H54 (cell line): ENCODE results near the gene EIF1AD.
"Not testable (repeated sequence)": the region's sequence is repeated elsewhere in the genome, so short reads cannot be mapped to it uniquely, and the experiment has no call there.

Experiments used
- DNase-seq: peaks from one replicate; pipeline ENCODE4 v3.0.0; 2011; ENCODE audit warnings: low spot score, mixed read lengths; ENCODE audit not compliant: insufficient read length
- FAIRE-seq: peaks from 3 replicates; lab custom pipeline; 2011; peaks lifted over from hg19 to GRCh38; lab: Jason Lieb, UNC
- POLR2A ChIP-seq: IDR thresholded peaks from 2 replicates; pipeline ENCODE4 v1.6.1; 2011; ENCODE audit warnings: low read depth, mild to moderate bottlenecking, low read length

Gene EIF1AD

DNA sequence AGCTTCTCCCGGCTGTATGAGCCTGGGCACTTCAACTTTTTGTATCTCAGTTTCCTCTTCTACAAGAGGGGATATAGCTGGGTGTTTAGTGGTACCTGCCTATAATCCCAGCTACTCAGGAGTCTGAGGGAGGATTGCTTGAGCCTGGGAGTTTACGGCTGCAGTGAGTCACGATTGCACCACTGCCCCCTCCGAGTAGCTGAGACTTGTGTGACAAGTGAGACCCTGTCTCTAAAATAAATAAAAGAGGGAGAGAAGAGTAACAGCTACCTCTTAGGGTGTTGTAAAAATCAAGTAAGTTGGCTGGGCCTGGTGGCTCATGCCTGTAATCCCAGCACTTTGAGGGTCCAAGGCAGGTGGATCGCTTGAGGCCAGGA, 34.4 kb upstream of the EIF1AD start:
- TF ChIP-seq POLR2A: no peak
- FAIRE-seq (no peak), DNase-seq (no peak)

DNA sequence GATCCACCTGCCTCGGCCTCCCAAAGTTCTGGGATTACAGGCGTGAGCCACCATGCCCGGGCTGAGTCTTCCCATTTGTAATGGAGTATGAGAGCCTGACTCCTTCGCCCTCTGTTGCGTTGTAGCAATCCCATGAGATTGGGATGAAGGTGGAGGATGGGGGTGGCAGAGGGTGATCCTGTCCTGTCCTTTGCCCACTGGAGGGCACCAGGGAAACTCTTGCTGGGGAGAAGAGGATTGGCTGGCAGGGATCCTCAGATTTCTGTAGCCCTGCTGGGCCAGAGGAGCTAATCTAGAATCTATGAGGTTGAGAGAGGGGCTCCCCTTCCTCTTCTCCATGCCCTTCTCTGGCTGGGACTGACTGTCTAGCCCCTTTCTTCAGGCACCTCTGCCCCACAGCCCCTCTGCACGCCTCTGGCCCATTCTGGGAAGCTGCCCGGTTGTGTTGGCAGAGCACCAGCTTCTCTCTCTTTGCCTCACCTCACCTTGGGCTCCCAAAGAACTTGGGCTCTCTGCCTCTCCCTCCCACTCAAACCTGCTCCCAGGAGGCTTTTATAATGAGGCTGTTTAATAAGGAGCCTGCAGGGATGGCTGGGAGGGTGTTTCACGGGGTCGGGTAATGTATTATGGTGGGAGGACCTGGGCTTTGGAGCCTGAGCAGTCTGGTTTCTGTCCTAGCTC, 33.8 kb upstream of the EIF1AD start:
- no peak for FAIRE-seq
- DNase-seq: no peak
- TF ChIP-seq POLR2A: no peak

DNA sequence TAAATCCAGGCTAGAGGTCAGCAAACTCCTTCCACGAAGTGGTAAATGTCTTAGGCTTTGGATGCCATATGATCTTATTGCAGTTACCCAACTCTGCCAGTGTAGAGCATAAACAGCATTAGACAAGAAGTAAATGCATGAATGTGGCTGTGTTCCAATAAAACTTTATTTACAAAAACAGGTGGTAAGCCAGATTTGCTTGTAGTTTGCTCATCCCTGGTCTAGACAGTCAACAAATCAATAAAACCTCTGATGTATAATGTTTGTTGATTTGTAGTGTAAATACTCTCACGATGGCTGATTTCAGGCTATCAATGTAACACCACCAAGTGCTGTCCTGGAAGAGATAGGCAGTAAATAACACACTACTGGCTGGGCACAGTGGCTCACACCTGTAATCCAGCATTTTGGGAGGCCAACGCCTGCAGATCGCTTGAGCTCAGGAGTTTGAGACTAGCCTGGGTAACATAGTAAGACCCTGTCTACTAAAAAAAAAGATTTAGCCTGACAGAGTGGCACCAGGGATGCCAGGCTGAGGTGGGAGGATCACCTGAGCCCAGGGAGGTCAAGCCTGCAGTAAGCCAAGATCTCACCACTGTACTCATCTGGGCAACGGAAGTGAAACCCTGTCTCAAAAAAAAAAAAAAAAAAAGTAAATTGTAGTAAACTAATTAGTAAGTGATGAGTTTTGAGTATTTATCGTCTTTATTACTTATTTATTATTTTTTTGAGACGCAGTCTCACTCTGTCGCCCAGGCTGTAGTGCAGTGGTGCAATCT, 31.2 kb upstream of the EIF1AD start:
- DNase-seq (no peak), FAIRE-seq (no peak)
- no peak for TF ChIP-seq POLR2A

DNA sequence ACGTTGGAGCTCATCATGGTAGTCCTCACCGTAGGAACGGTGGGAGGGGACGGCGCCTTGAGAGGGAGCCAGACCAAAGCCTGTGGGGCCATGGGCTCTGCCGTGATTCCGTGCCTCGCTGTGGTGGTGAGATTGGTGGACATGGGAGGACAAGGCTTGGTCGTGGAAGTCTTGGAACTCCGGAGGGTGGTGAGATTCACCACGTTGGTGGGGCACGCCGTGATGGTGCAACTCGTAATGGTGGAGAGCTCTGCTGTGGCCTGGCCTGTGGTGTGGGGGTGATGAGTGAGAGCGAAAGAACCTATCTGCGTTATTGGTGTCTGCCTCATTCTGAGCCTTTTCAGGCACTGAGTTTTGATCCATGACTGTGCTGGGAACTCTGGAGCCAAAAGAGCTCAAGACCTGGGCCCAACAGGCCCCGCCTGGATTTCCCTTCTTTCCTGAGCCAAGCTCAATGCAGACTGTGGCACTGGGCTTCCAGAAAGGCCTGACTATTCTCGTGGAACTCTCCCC, 24.1 kb upstream of the EIF1AD start, which contains the start of gene CATSPER1:
TSS of gene CATSPER1 (minus strand) at position 463 of the 513 bp plus-strand sequence. CDS start at position 363, 100 bp downstream.
- no peak for TF ChIP-seq POLR2A
- DNase-seq (no peak), FAIRE-seq (no peak)

DNA sequence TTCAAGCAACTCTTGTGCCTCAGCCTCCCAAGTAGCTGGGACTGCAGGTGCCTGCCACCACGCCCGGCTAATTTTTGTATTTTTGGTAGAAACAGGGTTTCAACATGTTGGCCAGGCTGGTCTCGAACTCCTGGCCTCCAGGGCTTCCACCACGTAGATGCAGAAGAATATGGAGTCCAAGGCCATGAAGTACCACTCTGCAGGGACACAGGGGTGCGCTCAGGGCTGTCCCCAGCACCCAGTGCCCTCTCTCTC, 21.2 kb upstream of the EIF1AD start:
- DNase-seq: not testable (repeated sequence)

DNA sequence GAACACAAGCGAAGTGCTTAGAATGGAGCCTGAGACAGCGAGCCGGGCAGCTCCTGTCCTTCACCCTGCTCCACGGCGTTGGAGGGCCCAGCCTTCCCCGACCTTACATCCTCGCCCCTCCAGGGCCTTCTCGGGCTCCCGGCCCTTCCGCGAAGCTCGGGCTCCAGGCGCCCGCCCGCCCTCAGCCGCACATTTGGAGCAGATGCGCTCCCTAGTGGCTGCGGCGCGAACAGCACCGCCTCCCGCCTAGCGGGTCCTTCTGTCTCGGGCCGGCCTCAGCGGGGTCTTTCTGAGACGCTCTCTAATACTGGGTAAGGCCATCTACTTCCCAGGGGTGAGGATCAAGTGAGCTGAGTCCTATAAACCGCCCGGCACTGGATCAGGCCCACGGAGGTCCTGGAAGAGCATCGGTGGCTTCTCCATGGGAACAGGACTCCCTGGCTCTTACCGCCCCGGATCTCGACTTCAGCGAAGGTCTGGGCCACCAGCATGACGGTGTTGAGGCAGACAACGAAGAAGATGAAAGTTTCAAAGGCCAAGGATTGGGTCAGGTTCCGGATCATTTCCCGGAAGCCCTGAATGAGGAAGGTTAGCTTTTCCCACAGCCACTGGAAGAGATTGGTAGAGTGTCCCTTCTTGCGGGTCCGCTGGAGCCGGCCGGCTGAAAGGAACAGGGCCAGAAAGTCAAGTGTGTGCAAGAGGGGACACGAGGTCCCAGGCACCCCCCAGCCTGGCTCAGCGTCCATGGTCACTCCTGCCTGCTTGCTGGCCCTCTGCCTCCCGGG, 20.6 kb upstream of the EIF1AD start:
- FAIRE-seq: no peak
- TF ChIP-seq POLR2A: no peak
- peak; percentile 73 for DNase-seq

More for the DNA sequence above, 21.2 kb upstream of the EIF1AD start:
- FAIRE-seq: not testable (repeated sequence)

DNA sequence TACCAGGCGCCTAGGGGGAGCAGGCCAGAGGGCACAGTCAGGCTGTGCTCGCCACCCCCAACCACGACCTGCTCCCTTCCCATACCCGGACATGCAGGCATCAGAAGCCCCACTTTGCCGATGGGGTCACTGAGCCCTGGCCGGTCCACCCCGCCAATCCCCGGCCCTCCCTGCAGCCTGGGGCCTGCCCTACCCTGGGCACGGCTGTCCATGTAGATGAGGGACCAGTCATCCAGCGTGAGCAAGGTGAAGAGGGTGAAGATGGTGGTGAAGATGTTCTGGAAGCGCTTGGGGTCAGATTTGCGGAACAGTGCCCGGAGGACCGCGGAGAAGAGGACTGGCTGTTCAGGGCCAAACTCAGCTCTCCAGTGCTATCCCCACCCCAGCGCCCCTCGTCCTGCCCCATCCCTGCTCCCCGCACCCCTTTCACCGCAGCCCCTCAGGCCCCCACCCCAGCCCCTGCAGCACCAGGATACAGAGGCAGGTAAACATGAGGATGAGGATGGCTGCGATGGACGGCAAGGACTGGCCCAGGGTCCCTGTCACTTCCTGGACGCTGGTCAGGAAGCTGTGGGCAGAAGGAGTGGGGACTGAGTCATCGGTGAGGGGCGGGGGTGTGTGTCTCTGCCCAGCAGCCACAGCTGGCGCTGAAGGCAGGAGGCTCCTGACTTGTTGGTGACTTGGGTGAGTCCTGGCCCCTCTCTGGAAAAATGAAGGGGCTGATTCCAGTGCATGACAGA, 18.8 kb upstream of the EIF1AD start:
- peak; percentile 34; the same call in 1 of the 2 replicates for TF ChIP-seq POLR2A
- DNase-seq: peak; percentile 91
- no peak for FAIRE-seq

DNA sequence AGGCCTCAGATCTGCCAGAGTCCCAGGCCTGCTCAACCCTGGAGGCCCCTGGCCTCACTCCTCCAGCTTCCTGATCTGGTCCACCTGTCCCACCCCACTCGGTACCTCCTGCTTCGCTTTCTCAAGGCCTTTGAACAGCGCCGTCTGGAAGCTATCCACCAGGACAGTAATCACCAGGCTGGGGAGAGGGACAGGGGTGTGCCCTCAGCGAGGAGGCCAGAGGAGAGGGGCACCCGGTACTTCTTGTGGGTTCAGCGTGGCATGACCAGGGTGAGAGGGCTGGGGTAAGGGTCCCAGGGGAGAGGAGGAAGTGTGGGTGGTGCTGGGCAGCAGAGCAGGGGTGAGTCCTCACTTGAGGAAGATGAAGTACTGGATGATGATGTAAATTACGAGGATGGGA, 18.3 kb upstream of the EIF1AD start:
- FAIRE-seq (no peak), DNase-seq (no peak)
- no peak for TF ChIP-seq POLR2A

DNA sequence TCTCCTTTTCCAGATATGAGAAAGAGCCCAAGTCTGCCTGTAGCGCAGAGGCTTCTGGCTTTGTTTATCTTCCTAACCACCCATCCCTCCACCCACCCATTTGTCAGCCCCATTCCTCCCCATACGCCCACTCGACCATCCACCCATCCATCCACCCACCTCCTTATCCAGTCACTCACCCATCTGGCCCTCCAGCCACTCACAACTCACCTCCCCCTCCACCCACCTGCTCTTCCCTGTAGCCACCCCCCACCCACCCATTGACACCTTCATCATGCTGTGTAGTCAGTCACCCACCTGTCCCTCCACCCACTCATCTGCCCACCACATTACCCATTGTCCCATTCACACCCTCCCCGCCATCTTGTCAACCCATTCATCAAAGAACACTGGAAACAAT, 15.4 kb upstream of the EIF1AD start:
- DNase-seq (no peak), FAIRE-seq (no peak)
- TF ChIP-seq POLR2A: no peak

DNA sequence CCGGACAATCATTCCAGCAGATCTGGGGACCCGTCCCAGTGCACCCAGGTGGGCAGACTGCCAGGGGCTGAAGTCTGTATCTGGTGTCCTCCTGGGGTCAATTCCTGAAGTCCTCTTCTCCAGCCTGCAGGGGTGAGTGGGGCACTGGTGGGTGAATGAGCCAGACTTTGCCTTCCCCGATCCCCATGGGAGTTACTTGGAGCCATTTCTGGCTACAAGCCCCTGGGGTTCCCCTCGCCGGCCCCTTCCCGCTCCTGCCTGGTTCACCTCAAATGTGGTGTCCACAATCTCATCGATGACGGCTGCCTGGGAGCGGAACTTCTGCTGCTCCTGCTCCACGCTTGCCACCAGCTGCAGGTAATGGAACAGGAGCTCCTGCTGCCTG, 14.8 kb upstream of the EIF1AD start:
- FAIRE-seq: no peak
- TF ChIP-seq POLR2A: no peak
- no peak for DNase-seq

DNA sequence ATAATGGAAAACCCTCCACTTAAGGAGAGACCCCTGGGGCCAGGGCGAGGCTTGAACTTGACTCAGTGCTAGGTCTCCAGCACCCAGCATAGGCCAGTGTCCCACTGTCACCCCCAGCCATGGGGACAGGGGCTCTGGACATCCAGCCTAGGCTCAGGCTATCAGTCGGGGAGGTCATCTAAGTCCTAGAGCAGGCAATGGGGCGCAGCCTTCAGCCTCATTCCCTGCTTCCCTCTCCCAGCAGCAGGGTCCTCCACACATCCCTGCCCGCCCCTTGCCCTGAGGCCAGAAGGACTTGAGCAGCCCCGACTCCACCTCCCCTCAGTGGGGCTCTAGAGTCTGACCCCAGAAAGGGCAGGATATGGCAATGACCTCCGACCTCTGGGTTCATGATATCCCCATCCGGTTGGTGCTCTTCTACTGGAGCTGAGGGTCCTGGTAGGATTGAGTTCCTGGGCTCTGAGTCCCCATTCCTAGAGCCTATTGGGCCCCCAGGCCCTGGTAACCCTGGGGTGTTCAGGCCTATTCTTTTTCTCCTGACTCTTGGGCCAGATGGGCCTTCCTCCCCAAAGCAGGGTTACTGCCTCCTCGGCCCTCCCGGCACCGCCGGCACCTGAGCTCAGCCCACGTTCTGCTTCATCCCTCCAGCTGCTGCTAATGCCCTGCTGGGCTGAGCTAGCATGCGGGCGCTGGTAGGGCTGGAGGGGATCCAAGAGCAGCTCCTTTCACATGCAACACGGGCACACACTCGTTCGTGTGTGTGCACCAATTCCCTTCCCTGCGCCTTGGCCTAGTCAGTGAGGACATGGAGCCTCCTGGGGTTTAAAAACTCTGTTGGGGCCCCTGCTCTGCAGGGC, 14.2 kb upstream of the EIF1AD start:
- no peak for FAIRE-seq
- TF ChIP-seq POLR2A: no peak
- DNase-seq: no peak

DNA sequence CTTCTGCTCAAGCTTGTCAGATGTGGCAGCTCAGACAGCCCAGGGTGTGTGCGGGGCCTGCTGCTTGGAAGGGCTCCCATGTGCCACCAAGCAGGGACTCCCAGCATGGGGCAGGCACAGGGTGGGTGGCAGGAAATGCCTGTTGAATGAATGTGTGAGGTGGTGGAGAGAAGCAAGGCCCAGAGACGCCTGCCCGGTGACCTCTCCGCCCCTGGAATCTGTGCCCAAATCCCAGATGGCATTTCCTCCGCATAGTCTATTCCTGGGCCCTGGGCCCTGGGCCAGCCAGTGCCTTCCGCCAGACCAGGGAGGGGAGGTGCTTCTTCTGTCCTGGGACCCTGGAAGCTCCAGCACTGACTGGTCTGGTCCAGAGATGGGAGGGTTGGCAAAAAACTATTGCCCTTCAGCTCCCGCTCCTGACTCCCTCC, 13.5 kb upstream of the EIF1AD start:
- peak; percentile 57 for TF ChIP-seq POLR2A
- DNase-seq (peak; percentile 87), FAIRE-seq (no peak)
